A204.1 (cell line): ENCODE data around the gene SMIM44.
A peak's percentile ranks its signal among the peaks of the same experiment; 100 is the strongest.
"Not testable (repeated sequence)": the region's sequence is repeated elsewhere in the genome, so short reads cannot be mapped to it uniquely, and the experiment has no call there.

Experiments used
- FAIRE-seq: peaks from 2 replicates; lab custom pipeline; 2012; peaks lifted over from hg19 to GRCh38; lab: Jason Lieb, UNC

SMIM44 gene

GRCh38 chr19:3517638-3518037 is 34.4 kb upstream of the SMIM44 start:
- no peak for FAIRE-seq

- no peak for FAIRE-seq
Observed at GRCh38 chr19:3516675-3517207, 33.5 kb upstream of the SMIM44 start.

GRCh38 chr19:3515891-3516422 is 32.7 kb upstream of the SMIM44 start:
- FAIRE-seq, result no peak

GRCh38 chr19:3514930-3515329 is 31.7 kb upstream of the SMIM44 start:
- no peak for FAIRE-seq

- FAIRE-seq, result no peak
Observed at GRCh38 chr19:3513229-3514140, 30.2 kb upstream of the SMIM44 start.

GRCh38 chr19:3512562-3513228 is 29.5 kb upstream of the SMIM44 start:
- FAIRE-seq, result no peak

GRCh38 chr19:3511506-3512251 is 28.4 kb upstream of the SMIM44 start:
- no peak for FAIRE-seq

GRCh38 chr19:3510727-3511126 is 27.5 kb upstream of the SMIM44 start:
- no peak for FAIRE-seq

GRCh38 chr19:3509566-3509989 is 26.3 kb upstream of the SMIM44 start:
- FAIRE-seq, result no peak

- FAIRE-seq, result no peak
Observed at GRCh38 chr19:3508771-3509535, 25.7 kb upstream of the SMIM44 start.

GRCh38 chr19:3508121-3508661 is 24.9 kb upstream of the SMIM44 start:
- FAIRE-seq, result not testable (repeated sequence)

GRCh38 chr19:3507371-3508120 is 24.3 kb upstream of the SMIM44 start:
- no peak for FAIRE-seq

- no peak for FAIRE-seq
Observed at GRCh38 chr19:3506384-3507340, 23.4 kb upstream of the SMIM44 start.

GRCh38 chr19:3505598-3506383 is 22.6 kb upstream of the SMIM44 start, which contains the start of gene FZR1:
FZR1 (plus strand) TSS chr19:3506311; CDS start chr19:3522990, 16,679 bp downstream.
- FAIRE-seq, result peak; percentile 63

GRCh38 chr19:3504735-3505134 is 21.5 kb upstream of the SMIM44 start:
- no peak for FAIRE-seq

GRCh38 chr19:3503036-3503572 is 19.9 kb upstream of the SMIM44 start:
- no peak for FAIRE-seq

- FAIRE-seq, result no peak
Observed at GRCh38 chr19:3501780-3502179, 18.5 kb upstream of the SMIM44 start.
